ENCODE measurements around the gene DGCR8. TPM values are rescaled to one million over a fixed set of nuclear protein-coding genes. Genes with fewer than 3 reads are reported as not detected.

DGCR8 gene
- polyA plus RNA-seq, 2 donors = 14.1 to 21.6 TPM

DNA sequence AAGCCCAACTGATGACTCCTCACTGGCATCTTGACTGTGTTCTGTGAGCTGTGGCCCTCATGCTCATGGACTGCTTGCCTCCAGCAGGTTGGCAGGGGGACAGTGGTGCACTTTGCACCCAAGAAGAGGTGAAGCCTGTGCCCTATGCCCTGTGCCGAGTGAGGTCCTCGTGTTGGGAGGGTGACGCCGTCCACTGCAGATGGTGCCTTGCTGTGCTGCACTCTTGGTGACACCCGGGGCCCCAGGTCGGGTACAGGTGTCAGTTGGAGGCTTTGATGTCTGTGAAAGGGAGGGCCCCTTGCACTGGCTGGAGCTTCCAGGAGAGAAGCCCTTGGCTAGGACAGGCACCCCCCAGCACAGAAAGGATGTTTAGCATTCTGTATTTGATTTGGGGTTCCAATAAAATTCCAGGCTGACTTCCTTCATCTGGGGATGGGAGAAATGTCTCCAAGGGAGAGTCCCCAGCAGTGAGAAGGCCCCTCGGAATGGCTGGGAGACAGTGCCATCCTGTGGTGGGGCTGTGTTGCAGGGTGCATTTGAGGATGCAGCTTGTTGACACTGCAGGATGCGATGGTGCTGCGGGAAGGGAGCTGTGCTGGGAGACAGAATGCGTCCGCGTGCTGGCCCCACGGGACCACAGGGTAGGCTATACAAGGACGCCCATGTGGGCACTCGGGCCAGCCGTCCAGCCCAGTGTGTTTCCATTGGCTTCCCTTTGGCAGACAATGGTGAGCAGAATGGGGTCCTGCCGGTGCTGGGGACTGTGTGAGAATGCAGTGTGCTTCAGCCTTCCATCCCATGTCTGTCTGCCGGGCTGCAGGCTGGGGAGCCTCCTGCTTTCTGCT lies 49.1 kb downstream of the DGCR8 start:
- Histone ChIP-seq H3K4me3 (ENCODE audit: low read depth in 1 of 2, low read length in 2 of 2) (no peak overlapping the region), H3K27ac (ENCODE audit: low read depth in 2 of 2, low read length in 1 of 2) (peak overlapping the region in 1 of 2 donors; percentile 6), H3K9me3 (ENCODE audit: control insufficient read depth in 2 of 2, insufficient read depth in 1 of 2, low read depth in 1 of 2, low read length in 1 of 2) (no peaks in the 10 kb centered on the region), H3K36me3 (ENCODE audit: control insufficient read depth in 2 of 2, insufficient read depth in 2 of 2, low read length in 1 of 2) (peaks cover 6 to 36% of the 10 kb centered on the region in 2 donors), H3K4me1 (ENCODE audit: control insufficient read depth in 2 of 2, insufficient read depth in 2 of 2, low read length in 1 of 2) (peaks cover 8 to 21% of the 10 kb centered on the region in 2 donors), H3K27me3 (ENCODE audit: control insufficient read depth in 1 of 2, insufficient read depth in 2 of 2, low read length in 2 of 2) (no peaks in the 10 kb centered on the region)
- 32 to 35% methylated on average over 18 of the region's 18 CpGs for WGBS, 2 donors

DNA sequence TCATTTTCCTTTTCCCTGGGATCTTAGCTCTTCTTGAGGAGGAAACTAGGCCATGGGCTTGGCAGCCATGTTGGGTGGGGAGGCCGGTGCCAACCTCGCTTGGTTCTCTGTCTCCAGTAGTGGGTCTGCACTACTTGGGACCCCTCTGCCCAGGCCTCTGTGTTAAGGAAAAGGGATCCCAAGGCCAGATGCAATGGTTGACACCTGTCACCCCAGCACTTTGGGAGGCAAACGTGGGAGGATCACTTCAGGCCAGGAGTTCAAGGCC lies 49.6 kb downstream of the DGCR8 start:
- peaks cover 8 to 26% of the 10 kb centered on the region in 2 donors for H3K4me1 ChIP-seq (ENCODE audit: control insufficient read depth in 2 of 2, insufficient read depth in 2 of 2, low read length in 1 of 2)
- 75 to 76% methylated on average over 3 of the region's 3 CpGs for WGBS, 2 donors

DNA sequence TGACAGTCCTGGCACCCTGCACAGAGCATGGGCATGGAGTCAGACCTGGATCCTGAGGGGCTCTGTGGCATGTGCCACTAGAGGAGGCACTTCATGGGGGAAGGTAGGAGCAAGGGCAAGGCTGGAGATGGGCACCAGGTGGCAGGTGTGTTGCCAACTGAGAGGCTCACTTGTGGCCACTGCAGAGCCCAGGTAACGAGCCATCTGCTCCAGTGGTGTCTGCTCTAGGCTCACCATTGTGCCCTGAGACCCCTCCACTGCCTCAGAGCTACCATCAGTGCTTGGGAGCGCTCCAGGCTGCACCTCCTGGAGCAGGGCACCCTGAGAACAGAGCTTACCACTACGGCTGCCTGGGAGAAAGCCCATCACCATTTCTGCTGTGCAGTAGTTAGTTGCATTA lies 50.3 kb downstream of the DGCR8 start:
- Histone ChIP-seq H3K27me3 (ENCODE audit: control insufficient read depth in 1 of 2, insufficient read depth in 2 of 2, low read length in 2 of 2) (no peaks in the 10 kb centered on the region), H3K36me3 (ENCODE audit: control insufficient read depth in 2 of 2, insufficient read depth in 2 of 2, low read length in 1 of 2) (peaks cover 6 to 24% of the 10 kb centered on the region in 2 donors), H3K4me1 (ENCODE audit: control insufficient read depth in 2 of 2, insufficient read depth in 2 of 2, low read length in 1 of 2) (peaks cover 10 to 28% of the 10 kb centered on the region in 2 donors), H3K4me3 (ENCODE audit: low read depth in 1 of 2, low read length in 2 of 2) (no peak overlapping the region), H3K27ac (ENCODE audit: low read depth in 2 of 2, low read length in 1 of 2) (peak overlapping the region; percentile 26 to 94), H3K9me3 (ENCODE audit: control insufficient read depth in 2 of 2, insufficient read depth in 1 of 2, low read depth in 1 of 2, low read length in 1 of 2) (no peaks in the 10 kb centered on the region)
- WGBS, 2 donors = 61 to 72% methylated on average over 3 of the region's 3 CpGs

More for the DNA sequence above, 49.6 kb downstream of the DGCR8 start:
- Histone ChIP-seq H3K27ac (ENCODE audit: low read depth in 2 of 2, low read length in 1 of 2) (peak overlapping the region in 1 of 2 donors; percentile 6), H3K9me3 (ENCODE audit: control insufficient read depth in 2 of 2, insufficient read depth in 1 of 2, low read depth in 1 of 2, low read length in 1 of 2) (no peaks in the 10 kb centered on the region), H3K27me3 (ENCODE audit: control insufficient read depth in 1 of 2, insufficient read depth in 2 of 2, low read length in 2 of 2) (no peaks in the 10 kb centered on the region), H3K36me3 (ENCODE audit: control insufficient read depth in 2 of 2, insufficient read depth in 2 of 2, low read length in 1 of 2) (peaks cover 6 to 30% of the 10 kb centered on the region in 2 donors), H3K4me3 (ENCODE audit: low read depth in 1 of 2, low read length in 2 of 2) (no peak overlapping the region)

DNA sequence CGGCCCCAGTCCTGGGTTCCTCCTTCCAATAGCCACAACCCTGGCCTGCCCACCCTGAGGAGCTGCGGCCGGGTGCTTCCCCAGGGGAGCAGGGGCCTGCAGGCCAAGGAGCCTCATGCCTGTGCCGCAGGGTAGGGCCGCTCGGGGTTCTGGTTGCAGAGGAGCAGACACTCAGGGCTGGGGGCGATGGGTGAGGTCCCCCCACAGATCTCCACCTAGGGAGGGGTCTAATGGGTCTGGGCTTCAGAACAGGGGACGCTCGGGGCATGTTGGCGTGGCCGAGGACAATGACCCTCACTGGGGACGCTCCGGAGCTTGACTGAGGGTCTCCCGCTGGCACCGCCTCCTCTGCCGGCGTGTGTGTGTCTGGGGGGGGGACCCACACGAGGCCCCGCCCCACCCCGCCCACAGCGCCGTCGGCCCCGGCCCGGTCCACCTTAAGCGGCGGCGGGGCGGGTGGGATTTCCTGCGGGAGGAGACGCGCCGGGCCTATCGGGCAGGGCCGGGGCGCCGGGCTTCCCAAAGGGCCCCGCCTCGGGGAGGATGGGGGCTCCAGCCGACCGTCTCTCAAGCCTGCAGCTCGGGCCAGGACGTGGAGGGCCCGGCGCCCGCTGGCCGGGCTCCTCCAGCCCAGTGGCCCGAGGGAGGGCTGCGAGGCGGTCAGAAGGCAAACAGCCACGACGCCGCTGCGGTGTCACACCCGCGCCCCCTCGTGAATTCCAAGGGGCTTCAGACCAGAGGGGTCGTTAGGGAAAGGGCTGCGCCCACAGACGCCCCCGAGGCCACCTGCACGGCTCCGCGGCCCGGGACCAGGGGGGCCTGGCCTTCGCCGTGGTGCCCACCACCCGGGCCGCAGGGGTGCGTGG lies 50.9 kb downstream of the DGCR8 start:
- Histone ChIP-seq H3K36me3 (ENCODE audit: control insufficient read depth in 2 of 2, insufficient read depth in 2 of 2, low read length in 1 of 2) (peaks cover 0 to 18% of the 10 kb centered on the region in 2 donors), H3K27me3 (ENCODE audit: control insufficient read depth in 1 of 2, insufficient read depth in 2 of 2, low read length in 2 of 2) (no peaks in the 10 kb centered on the region), H3K4me1 (ENCODE audit: control insufficient read depth in 2 of 2, insufficient read depth in 2 of 2, low read length in 1 of 2) (peaks cover 13 to 31% of the 10 kb centered on the region in 2 donors), H3K9me3 (ENCODE audit: control insufficient read depth in 2 of 2, insufficient read depth in 1 of 2, low read depth in 1 of 2, low read length in 1 of 2) (no peaks in the 10 kb centered on the region), H3K27ac (ENCODE audit: low read depth in 2 of 2, low read length in 1 of 2) (peak overlapping the region; percentile 93 to 94), H3K4me3 (ENCODE audit: low read depth in 1 of 2, low read length in 2 of 2) (peak overlapping the region; percentile 82 to 88)
- 4 to 8% methylated on average over 54 to 70 of the region's 70 CpGs for WGBS, 2 donors

DNA sequence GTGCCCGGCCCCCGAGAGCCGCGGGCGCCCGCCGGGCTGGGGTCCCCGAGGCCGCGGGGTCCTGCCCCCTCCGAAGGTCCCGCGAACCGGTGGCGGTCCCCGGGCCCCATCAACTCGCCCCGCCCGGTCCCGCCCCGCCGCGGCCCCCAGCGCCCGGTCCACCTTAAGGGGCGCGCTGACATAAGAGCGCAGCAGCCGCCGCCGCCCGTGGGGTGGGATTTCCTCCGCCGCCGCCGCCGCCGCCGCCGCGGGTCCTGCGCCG lies 51.5 kb downstream of the DGCR8 start, which contains the start of gene ZDHHC8:
ZDHHC8 (plus strand) TSS at position 208 of the 262 bp plus-strand sequence. CDS start 144 bp downstream, outside the sequence.
- WGBS, 2 donors = 1% methylated on average over 43 of the region's 43 CpGs; no CpG with 5 or more reads in 1 of the 2 donors
- Histone ChIP-seq H3K9me3 (ENCODE audit: control insufficient read depth in 2 of 2, insufficient read depth in 1 of 2, low read depth in 1 of 2, low read length in 1 of 2) (no peaks in the 10 kb centered on the region), H3K36me3 (ENCODE audit: control insufficient read depth in 2 of 2, insufficient read depth in 2 of 2, low read length in 1 of 2) (peaks cover 0 to 13% of the 10 kb centered on the region in 2 donors), H3K4me3 (ENCODE audit: low read depth in 1 of 2, low read length in 2 of 2) (peak within 1 kb of the TSS; percentile 82 to 88), H3K4me1 (ENCODE audit: control insufficient read depth in 2 of 2, insufficient read depth in 2 of 2, low read length in 1 of 2) (peaks cover 13 to 36% of the 10 kb centered on the region in 2 donors), H3K27me3 (ENCODE audit: control insufficient read depth in 1 of 2, insufficient read depth in 2 of 2, low read length in 2 of 2) (no peaks in the 10 kb centered on the region), H3K27ac (ENCODE audit: low read depth in 2 of 2, low read length in 1 of 2) (peak within 1 kb of the TSS; percentile 93 to 94)

DNA sequence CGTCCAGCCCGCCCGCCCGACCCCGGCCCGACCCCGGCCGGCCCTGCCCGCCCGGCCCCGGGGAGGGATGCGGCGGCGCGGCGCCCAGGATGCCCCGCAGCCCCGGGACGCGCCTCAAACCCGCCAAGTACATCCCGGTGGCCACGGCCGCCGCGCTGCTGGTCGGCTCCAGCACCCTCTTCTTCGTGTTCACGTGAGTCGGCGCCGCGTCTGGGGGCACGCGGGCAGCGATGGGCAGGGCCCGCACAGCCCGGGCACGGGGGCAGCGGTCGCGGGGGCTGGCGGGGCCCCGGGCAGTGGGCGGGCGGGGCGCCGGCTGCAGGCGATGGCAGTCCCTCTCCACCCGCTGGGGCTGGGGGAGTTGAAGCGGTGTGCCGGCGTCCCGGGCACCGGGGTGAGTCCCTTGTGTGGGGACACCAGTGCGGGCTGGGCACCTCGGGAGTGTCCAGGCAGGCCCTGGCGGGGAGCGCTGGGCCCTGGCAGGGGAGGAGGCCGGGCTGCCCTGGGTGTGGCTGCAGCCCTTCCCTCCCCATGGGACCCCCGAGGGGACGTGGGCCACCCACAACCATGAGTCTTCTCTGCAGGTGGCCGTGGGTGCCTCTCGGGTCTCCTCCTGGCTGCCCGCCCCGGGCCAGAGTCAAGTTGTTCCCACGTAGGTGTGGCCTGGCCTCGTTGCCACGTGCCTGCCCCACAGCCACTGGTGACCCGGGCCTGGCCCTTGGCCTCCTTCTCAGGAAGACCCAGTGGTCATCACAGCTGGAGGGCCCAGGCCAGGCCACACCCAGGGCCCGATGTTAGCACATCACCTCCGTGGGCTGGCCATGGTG lies 52.0 kb downstream of the DGCR8 start:
- Histone ChIP-seq H3K27ac (ENCODE audit: low read depth in 2 of 2, low read length in 1 of 2) (peak overlapping the region; percentile 56 to 73), H3K27me3 (ENCODE audit: control insufficient read depth in 1 of 2, insufficient read depth in 2 of 2, low read length in 2 of 2) (no peaks in the 10 kb centered on the region), H3K4me3 (ENCODE audit: low read depth in 1 of 2, low read length in 2 of 2) (peak overlapping the region; percentile 82), H3K4me1 (ENCODE audit: control insufficient read depth in 2 of 2, insufficient read depth in 2 of 2, low read length in 1 of 2) (peaks cover 15 to 39% of the 10 kb centered on the region in 2 donors), H3K9me3 (ENCODE audit: control insufficient read depth in 2 of 2, insufficient read depth in 1 of 2, low read depth in 1 of 2, low read length in 1 of 2) (no peaks in the 10 kb centered on the region), H3K36me3 (ENCODE audit: control insufficient read depth in 2 of 2, insufficient read depth in 2 of 2, low read length in 1 of 2) (peaks cover 0 to 10% of the 10 kb centered on the region in 2 donors)
- WGBS, 2 donors = 0 to 1% methylated on average over 43 to 72 of the region's 72 CpGs

DNA sequence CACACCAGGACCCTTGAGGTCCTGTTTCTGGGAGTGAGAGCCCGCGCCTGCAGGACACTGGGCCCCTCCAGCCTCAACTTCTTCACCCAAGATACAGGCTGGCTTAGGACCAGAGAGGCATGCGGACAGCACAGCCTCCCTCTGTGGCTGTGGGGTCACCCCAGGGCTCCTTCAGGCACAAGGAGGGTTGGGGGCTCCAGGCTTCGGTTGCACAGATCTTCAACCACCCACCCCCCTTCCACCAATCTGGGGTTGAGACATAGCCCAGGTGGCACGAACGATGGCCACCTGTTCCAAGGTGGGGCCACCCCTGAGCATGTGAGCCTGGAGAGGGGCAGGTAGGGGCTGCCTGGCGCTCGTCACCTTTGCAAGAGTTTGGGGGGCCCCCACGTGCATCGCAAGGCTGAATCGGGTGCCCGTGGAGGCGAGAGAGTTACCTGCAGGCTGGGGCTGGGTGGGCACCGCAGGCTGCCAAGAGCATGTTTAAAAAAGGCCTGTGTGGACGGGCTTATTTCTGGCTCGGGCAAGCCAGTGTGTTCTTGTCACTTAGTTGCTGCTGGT lies 52.7 kb downstream of the DGCR8 start:
- WGBS, 2 donors = 35 to 53% methylated on average over 16 of the region's 16 CpGs
- Histone ChIP-seq H3K4me3 (ENCODE audit: low read depth in 1 of 2, low read length in 2 of 2) (peak overlapping the region; percentile 82), H3K9me3 (ENCODE audit: control insufficient read depth in 2 of 2, insufficient read depth in 1 of 2, low read depth in 1 of 2, low read length in 1 of 2) (no peaks in the 10 kb centered on the region), H3K4me1 (ENCODE audit: control insufficient read depth in 2 of 2, insufficient read depth in 2 of 2, low read length in 1 of 2) (peaks cover 22 to 43% of the 10 kb centered on the region in 2 donors), H3K27ac (ENCODE audit: low read depth in 2 of 2, low read length in 1 of 2) (peak overlapping the region in 1 of 2 donors; percentile 73), H3K36me3 (ENCODE audit: control insufficient read depth in 2 of 2, insufficient read depth in 2 of 2, low read length in 1 of 2) (peaks cover 0 to 4% of the 10 kb centered on the region in 2 donors), H3K27me3 (ENCODE audit: control insufficient read depth in 1 of 2, insufficient read depth in 2 of 2, low read length in 2 of 2) (no peaks in the 10 kb centered on the region)

DNA sequence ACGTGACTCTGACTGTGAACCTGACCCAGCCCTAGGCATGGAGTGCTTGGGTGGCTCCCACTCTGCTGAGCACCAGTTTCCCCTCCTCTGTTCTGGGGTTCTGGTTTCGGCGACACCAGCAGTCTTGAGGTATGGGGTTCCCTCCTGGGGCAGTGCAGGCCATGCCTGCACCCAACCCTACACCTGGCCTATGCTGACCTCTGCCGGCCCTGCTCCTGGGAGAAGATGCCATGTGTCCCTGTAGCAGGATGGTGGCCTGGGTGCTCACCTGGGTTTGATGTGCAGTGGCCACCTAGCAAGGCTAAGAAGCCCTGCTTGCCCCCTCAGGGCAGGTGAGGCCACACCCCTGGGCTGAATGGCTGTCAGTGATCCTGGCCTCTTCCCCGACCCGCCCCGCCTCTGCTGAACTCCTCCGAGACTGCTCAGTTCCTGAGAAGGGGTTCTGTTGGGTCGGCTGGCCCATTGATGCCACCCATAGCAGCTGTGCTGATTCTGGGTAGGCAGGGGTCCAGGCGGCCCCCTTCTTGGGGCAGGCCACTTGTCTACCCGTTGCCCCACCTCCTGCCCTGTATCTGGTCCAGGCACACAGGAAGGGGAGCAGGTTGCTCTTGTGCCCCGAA lies 54.0 kb downstream of the DGCR8 start:
- no peaks in the 10 kb centered on the region for H3K9me3 ChIP-seq (ENCODE audit: control insufficient read depth in 2 of 2, insufficient read depth in 1 of 2, low read depth in 1 of 2, low read length in 1 of 2)
- H3K27ac ChIP-seq (ENCODE audit: low read depth in 2 of 2, low read length in 1 of 2) = no peak overlapping the region
- H3K4me1 ChIP-seq (ENCODE audit: control insufficient read depth in 2 of 2, insufficient read depth in 2 of 2, low read length in 1 of 2) = peaks cover 27 to 47% of the 10 kb centered on the region in 2 donors
- H3K27me3 ChIP-seq (ENCODE audit: control insufficient read depth in 1 of 2, insufficient read depth in 2 of 2, low read length in 2 of 2) = no peaks in the 10 kb centered on the region
- WGBS, 2 donors = 60 to 68% methylated on average over 12 of the region's 12 CpGs
- no peaks in the 10 kb centered on the region for H3K36me3 ChIP-seq (ENCODE audit: control insufficient read depth in 2 of 2, insufficient read depth in 2 of 2, low read length in 1 of 2)
- no peak overlapping the region for H3K4me3 ChIP-seq (ENCODE audit: low read depth in 1 of 2, low read length in 2 of 2)
